ENCODE data around the gene C2orf78.
"Not testable (repeated sequence)": the region's sequence is repeated elsewhere in the genome, so short reads cannot be mapped to it uniquely, and the experiment has no call there.

Gene C2orf78

GRCh38 chr2:73783883-73784282 lies at the start of gene C2orf78:
Gene C2orf78, plus strand, starts transcription at chr2:73784183. Its CDS starts 127 bp downstream, at chr2:73784310.
- DNase-seq (ENCODE audit: low spot score), result not testable (repeated sequence)

- DNase-seq (ENCODE audit: low spot score), result no peak
These were observed 47.6 kb upstream of the C2orf78 start for GRCh38 chr2:73736378-73736777.

GRCh38 chr2:73736855-73737779 lies 46.9 kb upstream of the C2orf78 start, which contains the start of gene TPRKB:
Gene TPRKB, minus strand, starts transcription at chr2:73737345. Its CDS starts 2,776 bp downstream, at chr2:73734569.
- DNase-seq (ENCODE audit: low spot score), result peak; percentile 97

- no peak for DNase-seq (ENCODE audit: low spot score)
These were observed 44.9 kb upstream of the C2orf78 start for GRCh38 chr2:73739101-73739500.

GRCh38 chr2:73740767-73741166 lies 43.2 kb upstream of the C2orf78 start:
- no peak for DNase-seq (ENCODE audit: low spot score)

GRCh38 chr2:73746015-73746876 lies 37.7 kb upstream of the C2orf78 start:
- no peak for DNase-seq (ENCODE audit: low spot score)

GRCh38 chr2:73746877-73747208 lies 37.1 kb upstream of the C2orf78 start:
- DNase-seq (ENCODE audit: low spot score), result no peak

- no peak for DNase-seq (ENCODE audit: low spot score)
These were observed 34.7 kb upstream of the C2orf78 start for GRCh38 chr2:73749314-73749713.

- not testable (repeated sequence) for DNase-seq (ENCODE audit: low spot score)
These were observed 29.7 kb upstream of the C2orf78 start for GRCh38 chr2:73754332-73754731.

GRCh38 chr2:73759285-73759764 lies 24.7 kb upstream of the C2orf78 start:
- no peak for DNase-seq (ENCODE audit: low spot score)

- DNase-seq (ENCODE audit: low spot score), result no peak
These were observed 24.1 kb upstream of the C2orf78 start for GRCh38 chr2:73759904-73760303.

- no peak for DNase-seq (ENCODE audit: low spot score)
These were observed 21.4 kb upstream of the C2orf78 start for GRCh38 chr2:73762571-73762970.

GRCh38 chr2:73764945-73765344 lies 19.0 kb upstream of the C2orf78 start:
- no peak for DNase-seq (ENCODE audit: low spot score)

GRCh38 chr2:73766349-73766748 lies 17.6 kb upstream of the C2orf78 start:
- DNase-seq (ENCODE audit: low spot score), result no peak

- DNase-seq (ENCODE audit: low spot score), result no peak
These were observed 17.0 kb upstream of the C2orf78 start for GRCh38 chr2:73766994-73767393.

- no peak for DNase-seq (ENCODE audit: low spot score)
These were observed 13.3 kb upstream of the C2orf78 start for GRCh38 chr2:73770725-73771124.

GRCh38 chr2:73772819-73773218 lies 11.2 kb upstream of the C2orf78 start:
- no peak for DNase-seq (ENCODE audit: low spot score)

GRCh38 chr2:73776381-73776780 lies 7.6 kb upstream of the C2orf78 start:
- no peak for DNase-seq (ENCODE audit: low spot score)

GRCh38 chr2:73776869-73777519 lies 7.0 kb upstream of the C2orf78 start:
- DNase-seq (ENCODE audit: low spot score), result no peak

GRCh38 chr2:73778867-73779466 lies 5.0 kb upstream of the C2orf78 start:
- not testable (repeated sequence) for DNase-seq (ENCODE audit: low spot score)

- DNase-seq (ENCODE audit: low spot score), result peak; percentile 97
These were observed 4.3 kb upstream of the C2orf78 start, which contains the start of gene DUSP11 for GRCh38 chr2:73779467-73780236. Gene DUSP11, minus strand, starts transcription at chr2:73780103. Its CDS starts 129 bp downstream, at chr2:73779974.
